ENCODE data around the gene RIMS1.

The RIMS1 gene

DNA sequence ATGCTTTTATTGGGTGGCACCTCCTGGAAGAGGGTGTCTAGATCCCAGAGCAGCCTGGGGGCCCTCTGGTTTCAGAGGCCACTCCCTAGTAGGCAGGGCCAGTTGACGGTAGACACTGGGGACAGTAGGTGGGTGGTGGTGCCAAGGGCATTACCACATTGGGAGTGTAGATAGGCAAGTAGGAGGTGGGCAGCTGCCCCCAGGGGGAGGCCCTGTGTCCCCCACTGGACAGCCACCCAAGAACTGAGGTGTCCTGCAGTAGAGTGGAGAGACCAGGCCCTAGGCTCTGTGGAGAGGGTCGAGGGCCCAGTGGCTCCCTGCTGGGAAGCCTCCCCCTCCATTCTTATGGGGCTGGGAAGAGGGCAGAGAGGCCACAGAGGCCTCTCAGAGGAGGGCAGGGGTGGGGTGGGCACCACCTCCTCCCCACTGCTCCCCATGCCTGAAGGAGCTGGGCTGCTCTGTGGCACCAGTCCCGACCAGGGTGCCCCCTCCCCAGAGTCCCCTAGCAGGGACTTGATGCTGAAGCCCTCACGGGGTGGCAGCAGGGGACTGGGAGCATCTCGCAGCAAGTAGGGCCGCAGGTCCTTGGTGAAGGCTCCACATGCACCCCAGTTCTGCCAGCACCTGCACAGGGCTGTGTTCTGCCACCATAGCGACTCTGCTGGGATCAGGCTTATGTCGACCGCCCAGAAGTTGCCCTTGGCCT lies 430.5 kb downstream of the RIMS1 start:
- TF ChIP-seq, protein P1, sequence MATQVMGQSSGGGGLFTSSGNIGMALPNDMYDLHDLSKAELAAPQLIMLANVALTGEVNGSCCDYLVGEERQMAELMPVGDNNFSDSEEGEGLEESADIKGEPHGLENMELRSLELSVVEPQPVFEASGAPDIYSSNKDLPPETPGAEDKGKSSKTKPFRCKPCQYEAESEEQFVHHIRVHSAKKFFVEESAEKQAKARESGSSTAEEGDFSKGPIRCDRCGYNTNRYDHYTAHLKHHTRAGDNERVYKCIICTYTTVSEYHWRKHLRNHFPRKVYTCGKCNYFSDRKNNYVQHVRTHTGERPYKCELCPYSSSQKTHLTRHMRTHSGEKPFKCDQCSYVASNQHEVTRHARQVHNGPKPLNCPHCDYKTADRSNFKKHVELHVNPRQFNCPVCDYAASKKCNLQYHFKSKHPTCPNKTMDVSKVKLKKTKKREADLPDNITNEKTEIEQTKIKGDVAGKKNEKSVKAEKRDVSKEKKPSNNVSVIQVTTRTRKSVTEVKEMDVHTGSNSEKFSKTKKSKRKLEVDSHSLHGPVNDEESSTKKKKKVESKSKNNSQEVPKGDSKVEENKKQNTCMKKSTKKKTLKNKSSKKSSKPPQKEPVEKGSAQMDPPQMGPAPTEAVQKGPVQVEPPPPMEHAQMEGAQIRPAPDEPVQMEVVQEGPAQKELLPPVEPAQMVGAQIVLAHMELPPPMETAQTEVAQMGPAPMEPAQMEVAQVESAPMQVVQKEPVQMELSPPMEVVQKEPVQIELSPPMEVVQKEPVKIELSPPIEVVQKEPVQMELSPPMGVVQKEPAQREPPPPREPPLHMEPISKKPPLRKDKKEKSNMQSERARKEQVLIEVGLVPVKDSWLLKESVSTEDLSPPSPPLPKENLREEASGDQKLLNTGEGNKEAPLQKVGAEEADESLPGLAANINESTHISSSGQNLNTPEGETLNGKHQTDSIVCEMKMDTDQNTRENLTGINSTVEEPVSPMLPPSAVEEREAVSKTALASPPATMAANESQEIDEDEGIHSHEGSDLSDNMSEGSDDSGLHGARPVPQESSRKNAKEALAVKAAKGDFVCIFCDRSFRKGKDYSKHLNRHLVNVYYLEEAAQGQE (IDR thresholded peaks at IDR 0.05; ENCODE audit: insufficient replicate concordance, low read depth), result no peak
- TF ChIP-seq, protein P2, sequence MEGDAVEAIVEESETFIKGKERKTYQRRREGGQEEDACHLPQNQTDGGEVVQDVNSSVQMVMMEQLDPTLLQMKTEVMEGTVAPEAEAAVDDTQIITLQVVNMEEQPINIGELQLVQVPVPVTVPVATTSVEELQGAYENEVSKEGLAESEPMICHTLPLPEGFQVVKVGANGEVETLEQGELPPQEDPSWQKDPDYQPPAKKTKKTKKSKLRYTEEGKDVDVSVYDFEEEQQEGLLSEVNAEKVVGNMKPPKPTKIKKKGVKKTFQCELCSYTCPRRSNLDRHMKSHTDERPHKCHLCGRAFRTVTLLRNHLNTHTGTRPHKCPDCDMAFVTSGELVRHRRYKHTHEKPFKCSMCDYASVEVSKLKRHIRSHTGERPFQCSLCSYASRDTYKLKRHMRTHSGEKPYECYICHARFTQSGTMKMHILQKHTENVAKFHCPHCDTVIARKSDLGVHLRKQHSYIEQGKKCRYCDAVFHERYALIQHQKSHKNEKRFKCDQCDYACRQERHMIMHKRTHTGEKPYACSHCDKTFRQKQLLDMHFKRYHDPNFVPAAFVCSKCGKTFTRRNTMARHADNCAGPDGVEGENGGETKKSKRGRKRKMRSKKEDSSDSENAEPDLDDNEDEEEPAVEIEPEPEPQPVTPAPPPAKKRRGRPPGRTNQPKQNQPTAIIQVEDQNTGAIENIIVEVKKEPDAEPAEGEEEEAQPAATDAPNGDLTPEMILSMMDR (IDR thresholded peaks at IDR 0.05; ENCODE audit: insufficient read depth, low read length), result no peak
- TF ChIP-seq POLR2AphosphoS5 (IDR thresholded peaks at IDR 0.05; ENCODE audit: low read depth) (no peak), GABPA (IDR thresholded peaks at IDR 0.05; ENCODE audit: low read depth) (no peak), SPI1 (IDR thresholded peaks at IDR 0.05; ENCODE audit: borderline replicate concordance, low read depth) (no peak)
- DNase-seq (ENCODE audit: low read depth in 1 of 2, low spot score in 1 of 2), result no peak
- H3K27me3 ChIP-seq (ENCODE audit: insufficient read depth, poor library complexity, severe bottlenecking), result no peaks in the 10 kb centered on the region
- H3K27ac ChIP-seq (replicated peaks), result no peak overlapping the region
- H3K4me3 ChIP-seq (replicated peaks; ENCODE audit: insufficient read depth, low read length), result no peak overlapping the region

- TF ChIP-seq, protein P1 (IDR thresholded peaks at IDR 0.05; ENCODE audit: insufficient replicate concordance, low read depth), result no peak
- TF ChIP-seq, protein P2 (IDR thresholded peaks at IDR 0.05; ENCODE audit: insufficient read depth, low read length), result no peak
- no peak for TF ChIP-seq SPI1 (IDR thresholded peaks at IDR 0.05; ENCODE audit: borderline replicate concordance, low read depth)
- no peak for TF ChIP-seq POLR2AphosphoS5 (IDR thresholded peaks at IDR 0.05; ENCODE audit: low read depth)
- TF ChIP-seq GABPA (IDR thresholded peaks at IDR 0.05; ENCODE audit: low read depth), result no peak
- DNase-seq (ENCODE audit: low read depth in 1 of 2, low spot score in 1 of 2), result no peak
- Histone ChIP-seq H3K27ac (replicated peaks) (no peak overlapping the region), H3K4me3 (replicated peaks; ENCODE audit: insufficient read depth, low read length) (no peak overlapping the region), H3K27me3 (ENCODE audit: insufficient read depth, poor library complexity, severe bottlenecking) (peaks cover 2% of the 10 kb centered on the region)
Observed at GRCh38 chr6:72321788-72322187, 435.4 kb downstream of the RIMS1 start.

DNA sequence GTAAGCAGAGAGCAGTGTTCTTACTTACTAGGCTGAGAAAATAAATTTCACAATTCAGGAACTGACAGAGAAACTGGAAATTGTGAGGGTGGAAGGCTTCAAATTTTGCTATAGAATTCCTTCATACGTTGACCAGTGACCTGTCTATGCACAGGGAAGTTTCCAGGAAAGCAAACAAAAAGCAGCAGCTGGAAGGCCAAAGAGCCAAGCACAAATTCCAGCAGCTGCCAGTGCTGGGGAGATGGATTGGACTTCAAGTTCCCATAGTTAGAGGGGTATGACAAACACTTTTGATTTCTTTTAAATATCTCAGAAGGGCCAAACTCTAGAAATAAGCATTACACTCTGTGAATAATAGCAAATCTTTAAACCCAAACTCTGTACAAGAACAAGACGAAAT lies 436.4 kb downstream of the RIMS1 start:
- TF ChIP-seq SPI1 (IDR thresholded peaks at IDR 0.05; ENCODE audit: borderline replicate concordance, low read depth) (no peak), GABPA (IDR thresholded peaks at IDR 0.05; ENCODE audit: low read depth) (no peak), POLR2AphosphoS5 (IDR thresholded peaks at IDR 0.05; ENCODE audit: low read depth) (no peak)
- TF ChIP-seq, protein P2 (IDR thresholded peaks at IDR 0.05; ENCODE audit: insufficient read depth, low read length), result no peak
- TF ChIP-seq, protein P1 (IDR thresholded peaks at IDR 0.05; ENCODE audit: insufficient replicate concordance, low read depth), result no peak
- Histone ChIP-seq H3K27me3 (ENCODE audit: insufficient read depth, poor library complexity, severe bottlenecking) (peaks cover 2% of the 10 kb centered on the region), H3K4me3 (replicated peaks; ENCODE audit: insufficient read depth, low read length) (no peak overlapping the region), H3K27ac (replicated peaks) (no peak overlapping the region)
- DNase-seq (ENCODE audit: low read depth in 1 of 2, low spot score in 1 of 2), result no peak
